ENCODE results near the gene UBP1.

- no peak for TF ChIP-seq EP300 (IDR thresholded peaks at IDR 0.05)
- no peak for TF ChIP-seq CTCF (IDR thresholded peaks at IDR 0.05)
- no peak for TF ChIP-seq POLR2A (IDR thresholded peaks at IDR 0.05)
Measured at GRCh38 chr3:33428734-33429133, 11.5 kb downstream of the UBP1 start.

Measured in tibial nerve (tissue), 4 donors.